Left lung (tissue), 10 donors: ENCODE measurements around the gene DLG1. TPM values are rescaled to one million over a fixed set of nuclear protein-coding genes. Genes with fewer than 3 reads are reported as not detected.
A peak's percentile ranks its signal among the peaks of the same experiment; 100 is the strongest.

ENCODE experiments used
- ATAC-seq: fragments of 200-7000 bp; cut with Tn5 transposase; one replicate; pipeline ENCODE4 v1.9.1; 2020; ENCODE audit warnings: moderate library complexity
- DNase-seq, 4 donors: peaks; one replicate each; pipeline ENCODE4 v3.0.0-alpha.2; 2013 to 2020
- H3K27ac ChIP-seq, 2 donors: fragments of 200-600 bp; sonication (generic) in 1 of 2; one replicate each; pipeline versions ENCODE4 v1.5.0 to v1.8.0; 2020 to 2021
- H3K27me3 ChIP-seq, 2 donors: fragments of 200-600 bp; sonication (generic) in 1 of 2; one replicate each; pipeline versions ENCODE4 v1.5.0 to v1.8.0; 2020 to 2021
- H3K36me3 ChIP-seq, 2 donors: fragments of 200-600 bp; sonication (generic) in 1 of 2; one replicate each; pipeline versions ENCODE4 v1.5.0 to v1.8.0; 2020 to 2021
- H3K4me1 ChIP-seq, 2 donors: fragments of 200-600 bp; one replicate each; pipeline ENCODE4 v1.8.0; 2021
- H3K4me3 ChIP-seq, 2 donors: fragments of 200-600 bp; sonication (generic) in 1 of 2; one replicate each; pipeline versions ENCODE4 v1.5.0 to v1.8.0; 2020 to 2021; ENCODE audit warnings: mild to moderate bottlenecking in 1 of 2
- H3K9me3 ChIP-seq, 2 donors: fragments of 200-600 bp; sonication (generic) in 1 of 2; one replicate each; pipeline versions ENCODE4 v1.5.0 to v1.8.0; 2020 to 2021
- intact Hi-C, 2 donors: fragments of 100-400 bp; cut with DNase I; formaldehyde crosslinking; loops; one replicate each; pipeline versions ENCODE4 v1.11.2 to v1.14.2; 2022
- polyA plus RNA-seq, 6 donors: library from polyadenylated mRNA; unstranded; fragments of 120-200 nt; gene quantifications; one replicate each; pipeline ENCODE4 v1.2.1, GENCODE V29; 2013; ENCODE audit not compliant: insufficient read length in 6 of 6
- total RNA-seq, 2 donors: library from RNA; stranded (reverse); fragmentation: NEBNext Ultra II Directional; extraction: Animal tissue kit (Norgen Biotek cat#: 25700); gene quantifications; one replicate each; pipeline ENCODE4 v1.2.1, GENCODE V29; 2021
- TF ChIP-seq, protein P1 (sequence below), 2 donors: fragments of 200-600 bp; sonication (generic) in 1 of 2; IDR thresholded peaks; one replicate each; pipeline versions ENCODE4 v1.5.0 to v1.8.0; 2021; ENCODE audit warnings: antibody characterized with exemption in 2 of 2
- donor health status: DM: no; HTN: yes; CAD: no.
- donor health status: DM: no; HTN: no; CAD: no.

DLG1 gene
- total and polyA plus RNA-seq, 8 donors: 71.0 to 89.9 (median 83.2) TPM

DNA sequence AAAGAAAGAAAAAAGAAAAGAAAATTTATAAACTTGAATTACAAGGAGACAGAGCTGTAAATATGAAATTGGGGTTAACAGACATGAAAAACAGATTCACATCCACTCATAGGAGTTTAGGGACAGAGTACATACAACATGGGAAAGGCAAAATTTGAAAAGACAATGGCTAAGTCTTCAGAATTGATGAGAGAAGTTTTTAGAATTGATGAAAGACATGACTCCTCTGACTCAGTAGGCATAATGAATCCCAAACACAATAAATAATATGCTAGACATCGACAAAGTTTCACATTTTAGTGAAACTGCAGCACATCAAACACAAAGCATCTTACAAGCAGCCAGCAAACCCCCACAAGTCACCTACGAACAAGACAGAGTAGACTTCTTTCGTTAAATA lies 184.4 kb downstream of the DLG1 start:
- Histone ChIP-seq H3K4me1 (no peaks in the 10 kb centered on the region), H3K27me3 (no peaks in the 10 kb centered on the region), H3K9me3 (no peaks in the 10 kb centered on the region), H3K27ac (no peak overlapping the region), H3K4me3 (no peak overlapping the region), H3K36me3 (peaks cover 0 to 24% of the 10 kb centered on the region in 2 donors)
- DNase-seq (no peak), ATAC-seq (no peak)
- intact Hi-C loops: no loop called here
- TF ChIP-seq, protein P1, sequence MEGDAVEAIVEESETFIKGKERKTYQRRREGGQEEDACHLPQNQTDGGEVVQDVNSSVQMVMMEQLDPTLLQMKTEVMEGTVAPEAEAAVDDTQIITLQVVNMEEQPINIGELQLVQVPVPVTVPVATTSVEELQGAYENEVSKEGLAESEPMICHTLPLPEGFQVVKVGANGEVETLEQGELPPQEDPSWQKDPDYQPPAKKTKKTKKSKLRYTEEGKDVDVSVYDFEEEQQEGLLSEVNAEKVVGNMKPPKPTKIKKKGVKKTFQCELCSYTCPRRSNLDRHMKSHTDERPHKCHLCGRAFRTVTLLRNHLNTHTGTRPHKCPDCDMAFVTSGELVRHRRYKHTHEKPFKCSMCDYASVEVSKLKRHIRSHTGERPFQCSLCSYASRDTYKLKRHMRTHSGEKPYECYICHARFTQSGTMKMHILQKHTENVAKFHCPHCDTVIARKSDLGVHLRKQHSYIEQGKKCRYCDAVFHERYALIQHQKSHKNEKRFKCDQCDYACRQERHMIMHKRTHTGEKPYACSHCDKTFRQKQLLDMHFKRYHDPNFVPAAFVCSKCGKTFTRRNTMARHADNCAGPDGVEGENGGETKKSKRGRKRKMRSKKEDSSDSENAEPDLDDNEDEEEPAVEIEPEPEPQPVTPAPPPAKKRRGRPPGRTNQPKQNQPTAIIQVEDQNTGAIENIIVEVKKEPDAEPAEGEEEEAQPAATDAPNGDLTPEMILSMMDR (IDR thresholded peaks at IDR 0.05): no peak

DNA sequence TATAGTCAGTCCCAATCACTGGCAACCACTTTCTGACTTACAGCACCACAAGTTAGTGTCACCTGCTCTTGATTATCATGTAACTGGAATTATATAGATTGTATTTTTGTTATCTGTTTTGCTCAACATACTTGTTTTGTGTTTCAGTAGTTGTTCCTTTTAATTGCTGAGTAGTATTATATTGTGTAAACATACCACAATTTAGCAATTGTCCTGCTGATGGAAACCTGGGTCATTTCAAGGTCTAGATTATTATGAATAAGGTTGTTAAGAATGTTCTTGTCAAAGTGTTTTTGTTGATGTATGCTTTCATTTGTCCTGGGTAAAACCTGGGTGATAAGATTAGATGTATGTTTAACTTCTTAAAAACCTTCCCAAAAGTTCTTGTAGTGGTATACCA lies 186.7 kb downstream of the DLG1 start:
- Histone ChIP-seq H3K27me3 (no peaks in the 10 kb centered on the region), H3K4me1 (no peaks in the 10 kb centered on the region), H3K9me3 (no peaks in the 10 kb centered on the region), H3K4me3 (no peak overlapping the region), H3K36me3 (peaks cover 0 to 24% of the 10 kb centered on the region in 2 donors), H3K27ac (no peak overlapping the region)
- intact Hi-C loops: no loop called here
- DNase-seq: no peak
- TF ChIP-seq, protein P1 (IDR thresholded peaks at IDR 0.05): no peak
- no peak for ATAC-seq

DNA sequence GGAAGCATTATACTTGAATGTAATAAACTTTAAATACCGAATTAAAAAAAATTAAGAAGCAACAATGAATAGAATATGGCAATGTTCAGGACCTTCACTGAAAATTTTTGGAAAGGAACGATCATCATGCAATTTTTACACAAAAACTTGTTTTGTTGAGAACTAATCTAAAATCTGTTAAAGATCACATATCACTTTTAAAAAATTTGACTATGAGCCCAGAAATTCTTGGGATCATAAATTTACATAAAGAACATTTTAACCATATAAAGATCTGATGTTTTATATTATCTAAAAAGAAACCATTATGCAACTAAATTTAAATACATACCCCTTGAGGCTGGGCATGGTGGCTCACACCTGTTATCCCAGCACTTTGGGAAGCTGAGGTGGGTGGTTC lies 192.6 kb downstream of the DLG1 start:
- ATAC-seq: no peak
- Histone ChIP-seq H3K4me1 (no peaks in the 10 kb centered on the region), H3K9me3 (no peaks in the 10 kb centered on the region), H3K4me3 (no peak overlapping the region), H3K27me3 (no peaks in the 10 kb centered on the region), H3K27ac (no peak overlapping the region), H3K36me3 (peaks cover 0 to 26% of the 10 kb centered on the region in 2 donors)
- intact Hi-C loops: no loop called here
- TF ChIP-seq, protein P1 (IDR thresholded peaks at IDR 0.05): no peak
- DNase-seq: peak in 2 of 4 donors; percentile 30 to 35

DNA sequence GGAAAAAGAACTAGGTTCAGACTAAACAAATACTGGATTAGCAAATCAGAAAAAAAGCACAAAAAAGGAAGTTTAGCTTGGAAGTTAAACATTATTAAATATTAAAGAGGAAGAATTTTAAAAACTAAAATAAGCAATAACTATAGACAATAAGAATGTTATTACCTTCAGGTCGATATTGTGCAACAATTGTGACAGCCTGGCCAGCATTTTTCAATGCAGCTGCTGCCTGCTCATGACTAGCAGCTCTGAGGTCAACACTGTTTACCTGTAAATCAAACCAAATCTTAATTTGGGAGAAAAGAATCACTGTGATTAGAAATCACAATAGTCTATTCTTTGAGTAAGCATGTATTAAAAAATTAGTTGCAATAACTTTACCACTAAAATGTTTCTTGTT lies 193.7 kb downstream of the DLG1 start:
- TF ChIP-seq, protein P1 (IDR thresholded peaks at IDR 0.05): no peak
- H3K27me3 ChIP-seq: no peaks in the 10 kb centered on the region
- no peaks in the 10 kb centered on the region for H3K9me3 ChIP-seq
- no peaks in the 10 kb centered on the region for H3K4me1 ChIP-seq
- no peak overlapping the region for H3K27ac ChIP-seq
- ATAC-seq (no peak), DNase-seq (no peak)
- H3K4me3 ChIP-seq: no peak overlapping the region
- intact Hi-C loops: no loop called here
- H3K36me3 ChIP-seq: peaks cover 0 to 24% of the 10 kb centered on the region in 2 donors

DNA sequence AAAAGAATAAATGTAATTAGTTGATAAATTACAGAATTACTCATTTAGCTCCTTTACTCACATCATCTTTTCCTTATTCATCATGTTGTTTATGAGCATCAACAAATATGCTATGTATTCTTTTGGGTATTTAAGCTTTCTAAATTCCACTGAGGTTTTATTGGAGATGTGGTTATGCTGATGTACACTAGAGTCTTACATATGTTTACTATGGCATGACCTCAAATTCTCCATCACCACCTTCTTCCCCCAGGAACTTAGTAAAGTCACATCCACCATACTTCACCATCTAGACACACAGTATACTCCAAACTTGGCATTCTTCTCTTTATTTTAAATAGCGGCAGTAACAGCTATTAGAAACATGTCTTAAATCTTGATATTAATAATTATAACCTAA lies 194.6 kb downstream of the DLG1 start:
- no peak for DNase-seq
- intact Hi-C loops: no loop called here
- Histone ChIP-seq H3K4me1 (no peaks in the 10 kb centered on the region), H3K27ac (no peak overlapping the region), H3K36me3 (peaks cover 0 to 25% of the 10 kb centered on the region in 2 donors), H3K27me3 (no peaks in the 10 kb centered on the region), H3K9me3 (no peaks in the 10 kb centered on the region), H3K4me3 (no peak overlapping the region)
- TF ChIP-seq, protein P1 (IDR thresholded peaks at IDR 0.05): no peak
- no peak for ATAC-seq
